ENCODE measurements around the gene ZFP91.

Gene ZFP91

GRCh38 chr11:58636587-58636986 is 57.7 kb downstream of the ZFP91 start:
- H3K9me3 ChIP-seq (ENCODE audit: insufficient read depth, low read depth, low read length): no peaks in the 10 kb centered on the region
- no peaks in the 10 kb centered on the region for H3K36me3 ChIP-seq (ENCODE audit: insufficient read depth, low read depth, low read length)
- H3K27me3 ChIP-seq (ENCODE audit: insufficient read depth, low read length): no peaks in the 10 kb centered on the region

GRCh38 chr11:58637371-58637770 is 58.5 kb downstream of the ZFP91 start:
- Histone ChIP-seq H3K27ac (ENCODE audit: low read length) (no peak overlapping the region), H3K9me3 (ENCODE audit: insufficient read depth, low read depth, low read length) (no peaks in the 10 kb centered on the region), H3K4me3 (ENCODE audit: low read length) (no peak overlapping the region), H3K4me1 (ENCODE audit: insufficient read depth, low read length) (0 out of 2 replicates have a peak, but pooled peaks cover 3% of the 10 kb centered on the region), H3K27me3 (ENCODE audit: insufficient read depth, low read length) (no peaks in the 10 kb centered on the region), H3K36me3 (ENCODE audit: insufficient read depth, low read depth, low read length) (no peaks in the 10 kb centered on the region), H3K9ac (ENCODE audit: low read depth, low read length) (no peak overlapping the region)

More at GRCh38 chr11:58636587-58636986, 57.7 kb downstream of the ZFP91 start:
- Histone ChIP-seq H3K27ac (ENCODE audit: low read length) (no peak overlapping the region), H3K4me1 (ENCODE audit: insufficient read depth, low read length) (0 out of 2 replicates have a peak, but pooled peaks cover 3% of the 10 kb centered on the region), H3K4me3 (ENCODE audit: low read length) (no peak overlapping the region), H3K9ac (ENCODE audit: low read depth, low read length) (no peak overlapping the region)

GRCh38 chr11:58639103-58639502 is 60.2 kb downstream of the ZFP91 start:
- H3K4me1 ChIP-seq (ENCODE audit: insufficient read depth, low read length): no peaks in the 10 kb centered on the region

GRCh38 chr11:58639669-58640068 is 60.8 kb downstream of the ZFP91 start:
- Histone ChIP-seq H3K4me3 (ENCODE audit: low read length) (no peak overlapping the region), H3K27me3 (ENCODE audit: insufficient read depth, low read length) (no peaks in the 10 kb centered on the region), H3K9ac (ENCODE audit: low read depth, low read length) (no peak overlapping the region), H3K4me1 (ENCODE audit: insufficient read depth, low read length) (no peaks in the 10 kb centered on the region), H3K27ac (ENCODE audit: low read length) (no peak overlapping the region), H3K36me3 (ENCODE audit: insufficient read depth, low read depth, low read length) (no peaks in the 10 kb centered on the region), H3K9me3 (ENCODE audit: insufficient read depth, low read depth, low read length) (peaks cover 1% of the 10 kb centered on the region; the same call in 1 of the 2 replicates)

More at GRCh38 chr11:58639103-58639502, 60.2 kb downstream of the ZFP91 start:
- no peak overlapping the region for H3K4me3 ChIP-seq (ENCODE audit: low read length)
- no peaks in the 10 kb centered on the region for H3K36me3 ChIP-seq (ENCODE audit: insufficient read depth, low read depth, low read length)
- H3K27ac ChIP-seq (ENCODE audit: low read length): no peak overlapping the region
- no peaks in the 10 kb centered on the region for H3K9me3 ChIP-seq (ENCODE audit: insufficient read depth, low read depth, low read length)
- H3K27me3 ChIP-seq (ENCODE audit: insufficient read depth, low read length): no peaks in the 10 kb centered on the region
- no peak overlapping the region for H3K9ac ChIP-seq (ENCODE audit: low read depth, low read length)

- no peaks in the 10 kb centered on the region for H3K27me3 ChIP-seq (ENCODE audit: insufficient read depth, low read length)
- H3K4me1 ChIP-seq (ENCODE audit: insufficient read depth, low read length): no peaks in the 10 kb centered on the region
- H3K9me3 ChIP-seq (ENCODE audit: insufficient read depth, low read depth, low read length): peaks cover 10% of the 10 kb centered on the region
- no peak overlapping the region for H3K9ac ChIP-seq (ENCODE audit: low read depth, low read length)
- H3K36me3 ChIP-seq (ENCODE audit: insufficient read depth, low read depth, low read length): no peaks in the 10 kb centered on the region
- no peak overlapping the region for H3K27ac ChIP-seq (ENCODE audit: low read length)
- H3K4me3 ChIP-seq (ENCODE audit: low read length): no peak overlapping the region
These were observed 61.6 kb downstream of the ZFP91 start for GRCh38 chr11:58640386-58641023.

- H3K36me3 ChIP-seq (ENCODE audit: insufficient read depth, low read depth, low read length): no peaks in the 10 kb centered on the region
- H3K4me1 ChIP-seq (ENCODE audit: insufficient read depth, low read length): no peaks in the 10 kb centered on the region
These were observed 62.5 kb downstream of the ZFP91 start for GRCh38 chr11:58641341-58641740.

GRCh38 chr11:58641803-58642581 is 63.1 kb downstream of the ZFP91 start:
- no peak overlapping the region for H3K4me3 ChIP-seq (ENCODE audit: low read length)
- H3K27ac ChIP-seq (ENCODE audit: low read length): no peak overlapping the region
- no peak overlapping the region for H3K9ac ChIP-seq (ENCODE audit: low read depth, low read length)
- peaks cover 24% of the 10 kb centered on the region for H3K9me3 ChIP-seq (ENCODE audit: insufficient read depth, low read depth, low read length)
- H3K27me3 ChIP-seq (ENCODE audit: insufficient read depth, low read length): no peaks in the 10 kb centered on the region
- no peaks in the 10 kb centered on the region for H3K36me3 ChIP-seq (ENCODE audit: insufficient read depth, low read depth, low read length)
- no peaks in the 10 kb centered on the region for H3K4me1 ChIP-seq (ENCODE audit: insufficient read depth, low read length)

More at GRCh38 chr11:58641341-58641740, 62.5 kb downstream of the ZFP91 start:
- peaks cover 18% of the 10 kb centered on the region for H3K9me3 ChIP-seq (ENCODE audit: insufficient read depth, low read depth, low read length)
- H3K27ac ChIP-seq (ENCODE audit: low read length): no peak overlapping the region
- H3K9ac ChIP-seq (ENCODE audit: low read depth, low read length): no peak overlapping the region
- H3K4me3 ChIP-seq (ENCODE audit: low read length): no peak overlapping the region
- no peaks in the 10 kb centered on the region for H3K27me3 ChIP-seq (ENCODE audit: insufficient read depth, low read length)

GRCh38 chr11:58645854-58646253 is 67.0 kb downstream of the ZFP91 start:
- H3K9ac ChIP-seq (ENCODE audit: low read depth, low read length): no peak overlapping the region
- no peaks in the 10 kb centered on the region for H3K4me1 ChIP-seq (ENCODE audit: insufficient read depth, low read length)
- H3K9me3 ChIP-seq (ENCODE audit: insufficient read depth, low read depth, low read length): peaks cover 25% of the 10 kb centered on the region
- H3K4me3 ChIP-seq (ENCODE audit: low read length): no peak overlapping the region
- H3K27ac ChIP-seq (ENCODE audit: low read length): no peak overlapping the region
- H3K36me3 ChIP-seq (ENCODE audit: insufficient read depth, low read depth, low read length): no peaks in the 10 kb centered on the region
- H3K27me3 ChIP-seq (ENCODE audit: insufficient read depth, low read length): no peaks in the 10 kb centered on the region

GRCh38 chr11:58647141-58647699 is 68.4 kb downstream of the ZFP91 start:
- H3K27me3 ChIP-seq (ENCODE audit: insufficient read depth, low read length): no peaks in the 10 kb centered on the region
- H3K36me3 ChIP-seq (ENCODE audit: insufficient read depth, low read depth, low read length): no peaks in the 10 kb centered on the region
- no peak overlapping the region for H3K27ac ChIP-seq (ENCODE audit: low read length)
- peaks cover 6% of the 10 kb centered on the region for H3K4me1 ChIP-seq (ENCODE audit: insufficient read depth, low read length)
- peaks cover 25% of the 10 kb centered on the region for H3K9me3 ChIP-seq (ENCODE audit: insufficient read depth, low read depth, low read length)
- H3K4me3 ChIP-seq (ENCODE audit: low read length): no peak overlapping the region
- H3K9ac ChIP-seq (ENCODE audit: low read depth, low read length): no peak overlapping the region

GRCh38 chr11:58647866-58648265 is 69.0 kb downstream of the ZFP91 start:
- H3K4me1 ChIP-seq (ENCODE audit: insufficient read depth, low read length): peaks cover 12% of the 10 kb centered on the region

GRCh38 chr11:58649623-58650022 is 70.8 kb downstream of the ZFP91 start:
- Histone ChIP-seq H3K9ac (ENCODE audit: low read depth, low read length) (no peak overlapping the region), H3K4me1 (ENCODE audit: insufficient read depth, low read length) (peaks cover 13% of the 10 kb centered on the region), H3K27me3 (ENCODE audit: insufficient read depth, low read length) (no peaks in the 10 kb centered on the region), H3K27ac (ENCODE audit: low read length) (no peak overlapping the region), H3K9me3 (ENCODE audit: insufficient read depth, low read depth, low read length) (peaks cover 24% of the 10 kb centered on the region), H3K4me3 (ENCODE audit: low read length) (no peak overlapping the region), H3K36me3 (ENCODE audit: insufficient read depth, low read depth, low read length) (no peaks in the 10 kb centered on the region)

More at GRCh38 chr11:58647866-58648265, 69.0 kb downstream of the ZFP91 start:
- no peak overlapping the region for H3K27ac ChIP-seq (ENCODE audit: low read length)
- H3K9me3 ChIP-seq (ENCODE audit: insufficient read depth, low read depth, low read length): peaks cover 25% of the 10 kb centered on the region
- H3K36me3 ChIP-seq (ENCODE audit: insufficient read depth, low read depth, low read length): no peaks in the 10 kb centered on the region
- H3K9ac ChIP-seq (ENCODE audit: low read depth, low read length): no peak overlapping the region
- no peak overlapping the region for H3K4me3 ChIP-seq (ENCODE audit: low read length)
- H3K27me3 ChIP-seq (ENCODE audit: insufficient read depth, low read length): no peaks in the 10 kb centered on the region

Measured in iPS-20b (cell line).